Measurements from ENCODE around the gene BSG. TPM values are rescaled to one million over a fixed set of nuclear protein-coding genes. Genes with fewer than 3 reads are reported as not detected.

BSG gene
- total RNA-seq, 4 donors from 2014 or later = 211 to 305 (median 280) TPM

GRCh38 chr19:613732-614567 lies 41.6 kb downstream of the BSG start:
- DNase-seq = no peak
- Histone ChIP-seq H3K27ac (no peak overlapping the region), H3K27me3 (no peaks in the 10 kb centered on the region), H3K36me3 (no peaks in the 10 kb centered on the region), H3K9me3 (no peaks in the 10 kb centered on the region), H3K4me1 (no peaks in the 10 kb centered on the region), H3K4me3 (no peak overlapping the region)
- TF ChIP-seq POLR2A (IDR thresholded peaks at IDR 0.05) (no peak), CTCF (IDR thresholded peaks at IDR 0.05) (no peak)
- intact Hi-C loops (cut with DNase I; ENCODE audit: low total_unique reads) = no loop called here

- no peak for DNase-seq
- no peaks in the 10 kb centered on the region for H3K4me1 ChIP-seq
- intact Hi-C loops (cut with DNase I; ENCODE audit: low total_unique reads) = no loop called here
- H3K4me3 ChIP-seq = no peak overlapping the region
- no peaks in the 10 kb centered on the region for H3K9me3 ChIP-seq
- H3K27ac ChIP-seq = no peak overlapping the region
- H3K27me3 ChIP-seq = no peaks in the 10 kb centered on the region
- H3K36me3 ChIP-seq = no peaks in the 10 kb centered on the region
- no peak for TF ChIP-seq POLR2A (IDR thresholded peaks at IDR 0.05)
- peak in 1 of 4 experiments; percentile 9 for TF ChIP-seq CTCF (IDR thresholded peaks at IDR 0.05)
These were observed 43.2 kb downstream of the BSG start for GRCh38 chr19:615619-616018.

GRCh38 chr19:616062-616700 lies 43.8 kb downstream of the BSG start:
- no peaks in the 10 kb centered on the region for H3K36me3 ChIP-seq
- no peaks in the 10 kb centered on the region for H3K27me3 ChIP-seq
- H3K9me3 ChIP-seq = no peaks in the 10 kb centered on the region
- TF ChIP-seq CTCF (IDR thresholded peaks at IDR 0.05) (no peak), POLR2A (IDR thresholded peaks at IDR 0.05) (no peak)
- no peaks in the 10 kb centered on the region for H3K4me1 ChIP-seq
- no peak overlapping the region for H3K27ac ChIP-seq
- no peak overlapping the region for H3K4me3 ChIP-seq
- intact Hi-C loops (cut with DNase I; ENCODE audit: low total_unique reads) = no loop called here
- DNase-seq = no peak

DNA sequence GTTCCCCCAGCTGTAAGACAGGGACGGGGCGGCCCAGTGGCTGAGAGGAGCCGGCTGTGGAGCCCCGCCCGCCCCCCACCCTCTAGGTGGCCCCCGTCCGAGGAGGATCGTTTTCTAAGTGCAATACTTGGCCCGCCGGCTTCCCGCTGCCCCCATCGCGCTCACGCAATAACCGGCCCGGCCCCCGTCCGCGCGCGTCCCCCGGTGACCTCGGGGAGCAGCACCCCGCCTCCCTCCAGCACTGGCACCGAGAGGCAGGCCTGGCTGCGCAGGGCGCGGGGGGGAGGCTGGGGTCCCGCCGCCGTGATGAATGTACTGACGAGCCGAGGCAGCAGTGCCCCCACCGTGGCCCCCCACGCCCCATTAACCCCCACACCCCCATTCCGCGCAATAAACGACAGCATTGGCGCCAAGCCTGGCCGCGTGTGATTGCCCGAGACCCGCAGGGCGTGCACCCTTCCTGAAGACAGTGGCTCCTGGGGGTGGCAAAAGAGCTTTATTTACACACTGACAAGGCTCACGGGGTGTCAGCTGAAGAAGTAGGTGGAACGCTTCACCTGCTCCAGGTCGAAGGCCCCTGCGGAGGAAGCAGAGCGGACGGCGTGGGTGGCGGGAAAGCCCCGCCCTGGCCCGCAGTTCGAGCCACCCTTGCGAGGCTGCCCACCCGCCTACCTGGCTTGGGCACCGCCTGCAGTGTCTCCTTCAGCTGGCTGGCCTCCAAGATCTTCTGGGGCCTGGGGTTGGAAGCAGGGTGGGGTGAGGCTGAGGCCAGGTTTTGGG lies 44.5 kb downstream of the BSG start:
- Histone ChIP-seq H3K4me3 (no peak overlapping the region), H3K36me3 (no peaks in the 10 kb centered on the region), H3K27me3 (no peaks in the 10 kb centered on the region), H3K9me3 (no peaks in the 10 kb centered on the region), H3K27ac (no peak overlapping the region), H3K4me1 (no peaks in the 10 kb centered on the region)
- DNase-seq = no peak
- intact Hi-C loops (cut with DNase I; ENCODE audit: low total_unique reads) = no loop called here
- TF ChIP-seq CTCF (IDR thresholded peaks at IDR 0.05) (no peak), POLR2A (IDR thresholded peaks at IDR 0.05) (no peak)
